Smooth muscle cell (in vitro differentiated cells): Measurements from ENCODE around the gene KCP. TPM values are rescaled to one million over a fixed set of nuclear protein-coding genes. Genes with fewer than 3 reads are reported as not detected.

Experiments
- DNase-seq: peaks from one replicate; lab custom pipeline; 2025; ENCODE audit not compliant: unreplicated experiment; lab: John Stamatoyannopoulos, UW
- H2AFZ ChIP-seq: fragments of 200-600 bp; sonication (generic); 2 replicates; pipeline ENCODE4 v1.6.0; 2016; ENCODE audit warnings: antibody characterized with exemption, low read depth, mild to moderate bottlenecking
- H3F3A ChIP-seq: fragments of 200-600 bp; sonication (generic); 2 replicates; pipeline ENCODE4 v1.6.0; 2017; ENCODE audit warnings: antibody characterized with exemption, low read depth
- H3K27ac ChIP-seq: fragments of 200-600 bp; sonication (generic); 2 replicates; pipeline ENCODE4 v1.5.1; 2016; ENCODE audit warnings: low read depth, mild to moderate bottlenecking
- H3K27me3 ChIP-seq: fragments of 200-600 bp; sonication (generic); 2 replicates; pipeline ENCODE4 v1.6.1; 2016; ENCODE audit warnings: low read depth, mild to moderate bottlenecking
- H3K36me3 ChIP-seq: fragments of 200-600 bp; sonication (generic); 2 replicates; pipeline ENCODE4 v1.5.1; 2016; ENCODE audit warnings: low read depth
- H3K4me1 ChIP-seq: fragments of 200-600 bp; sonication (generic); 2 replicates; pipeline ENCODE4 v1.5.1; 2016; ENCODE audit warnings: low read depth
- H3K4me2 ChIP-seq: fragments of 200-600 bp; sonication (generic); 2 replicates; pipeline ENCODE4 v1.6.0; 2016; ENCODE audit warnings: mild to moderate bottlenecking
- H3K4me3 ChIP-seq: fragments of 200-600 bp; sonication (generic); 2 replicates; pipeline ENCODE4 v1.5.1; 2016; ENCODE audit warnings: mild to moderate bottlenecking
- H3K79me2 ChIP-seq: fragments of 200-600 bp; sonication (generic); 2 replicates; pipeline ENCODE4 v1.6.0; 2016; ENCODE audit warnings: low read depth, mild to moderate bottlenecking
- H3K9ac ChIP-seq: fragments of 200-600 bp; sonication (generic); 2 replicates; pipeline ENCODE4 v1.6.0; 2016; ENCODE audit warnings: low read depth
- H3K9me3 ChIP-seq: fragments of 200-600 bp; sonication (generic); replicated peaks from 2 replicates; pipeline ENCODE4 v1.5.1; 2016; ENCODE audit warnings: low read depth
- H4K20me1 ChIP-seq: fragments of 200-600 bp; sonication (generic); 2 replicates; pipeline ENCODE4 v1.6.0; 2016; ENCODE audit warnings: low read depth
- CTCF ChIP-seq: fragments of 200-600 bp; sonication (generic); IDR thresholded peaks from 2 replicates; pipeline ENCODE4 v1.5.1; 2017; ENCODE audit warnings: borderline replicate concordance, mild to moderate bottlenecking, antibody characterized with exemption; ENCODE audit not compliant: insufficient read depth, poor library complexity, severe bottlenecking
- WGBS: methylation state at CpG from one replicate; pipeline ENCODE4 v1.1.7; 2016; ENCODE audit warnings: low lambda C conversion rate; 5-methylcytosine and 5-hydroxymethylcytosine counted together
- polyA plus RNA-seq: library from polyadenylated mRNA; unstranded; fragments of >200 nt; fragmentation: Nextera tagmentation; extraction: Ambion mirVana; gene quantifications from 2 replicates; pipeline ENCODE4 v1.2.1, GENCODE V29; 2016
- total RNA-seq: library from RNA; depleted of rRNA; stranded (reverse); fragments of >200 nt; gene quantifications from 2 replicates; pipeline ENCODE4 v1.2.3, GENCODE V29; 2014

KCP gene
- total and polyA plus RNA-seq, 2 experiments from 2014 or later, result 0.99 to 4.5 TPM

- Histone ChIP-seq H3K9ac (peak overlapping the region; percentile 83), H3K27me3 (no peaks in the 10 kb centered on the region), H3K9me3 (no peaks in the 10 kb centered on the region), H3F3A (peaks cover 12% of the 10 kb centered on the region), H3K4me2 (peak overlapping the region; percentile 91), H3K36me3 (no peaks in the 10 kb centered on the region), H3K27ac (peak overlapping the region; percentile 50), H4K20me1 (peaks cover 60% of the 10 kb centered on the region), H3K4me3 (peak overlapping the region; percentile 81), H2AFZ (no peak overlapping the region), H3K79me2 (peaks cover 3% of the 10 kb centered on the region), H3K4me1 (peaks cover 45% of the 10 kb centered on the region)
- WGBS, result 15% methylated on average over 13 of the region's 13 CpGs
- TF ChIP-seq CTCF, result no peak
- DNase-seq, result peak; percentile 57
These were observed 77.2 kb downstream of the KCP start for GRCh38 chr7:128833148-128833945.

- Histone ChIP-seq H3K4me2 (peak overlapping the region; percentile 91), H3K27me3 (no peaks in the 10 kb centered on the region), H3K79me2 (peaks cover 3% of the 10 kb centered on the region), H3K36me3 (no peaks in the 10 kb centered on the region), H3F3A (peaks cover 16% of the 10 kb centered on the region), H3K9me3 (no peaks in the 10 kb centered on the region), H2AFZ (no peak overlapping the region), H3K9ac (peak overlapping the region; percentile 83), H3K27ac (peak overlapping the region; percentile 50), H3K4me1 (peaks cover 50% of the 10 kb centered on the region), H4K20me1 (peaks cover 58% of the 10 kb centered on the region), H3K4me3 (peak overlapping the region; percentile 81)
- TF ChIP-seq CTCF, result no peak
- 33% methylated on average over 2 of the region's 2 CpGs for WGBS
- DNase-seq, result no peak
These were observed 77.7 kb downstream of the KCP start for GRCh38 chr7:128832880-128833147.

- H3F3A ChIP-seq, result peaks cover 18% of the 10 kb centered on the region
- H3K4me3 ChIP-seq, result peak overlapping the region; percentile 81
- H2AFZ ChIP-seq, result no peak overlapping the region
- H3K27me3 ChIP-seq, result no peaks in the 10 kb centered on the region
- H4K20me1 ChIP-seq, result peaks cover 56% of the 10 kb centered on the region
- WGBS, result 2% methylated on average over 21 of the region's 22 CpGs
- H3K79me2 ChIP-seq, result peaks cover 3% of the 10 kb centered on the region
- H3K4me2 ChIP-seq, result peak overlapping the region; percentile 91
- DNase-seq, result peak; percentile 38
- peaks cover 56% of the 10 kb centered on the region for H3K4me1 ChIP-seq
- H3K27ac ChIP-seq, result peak overlapping the region; percentile 50
- H3K9me3 ChIP-seq, result no peaks in the 10 kb centered on the region
- H3K9ac ChIP-seq, result peak overlapping the region; percentile 83
- TF ChIP-seq CTCF, result no peak
- H3K36me3 ChIP-seq, result no peaks in the 10 kb centered on the region
These were observed 78.3 kb downstream of the KCP start for GRCh38 chr7:128831994-128832879.
